Activated CD8-positive, alpha-beta memory T cell treated with anti-CD3 and anti-CD28 coated beads, Interleukin-2, amount 50 U/mL, for 4 hours (primary cell): ENCODE data around the gene MS4A4E.
"Not testable (repeated sequence)": the region's sequence is repeated elsewhere in the genome, so short reads cannot be mapped to it uniquely, and the experiment has no call there.

Experiments used
- DNase-seq: peaks from one replicate; pipeline ENCODE4 v3.0.0-alpha.2; 2020

Gene MS4A4E

GRCh38 chr11:60242740-60243239 is at the start of gene MS4A4E:
TSS of gene MS4A4E (minus strand) at chr11:60243137. CDS start at chr11:60230055, 13,082 bp downstream.
- DNase-seq = no peak

DNA sequence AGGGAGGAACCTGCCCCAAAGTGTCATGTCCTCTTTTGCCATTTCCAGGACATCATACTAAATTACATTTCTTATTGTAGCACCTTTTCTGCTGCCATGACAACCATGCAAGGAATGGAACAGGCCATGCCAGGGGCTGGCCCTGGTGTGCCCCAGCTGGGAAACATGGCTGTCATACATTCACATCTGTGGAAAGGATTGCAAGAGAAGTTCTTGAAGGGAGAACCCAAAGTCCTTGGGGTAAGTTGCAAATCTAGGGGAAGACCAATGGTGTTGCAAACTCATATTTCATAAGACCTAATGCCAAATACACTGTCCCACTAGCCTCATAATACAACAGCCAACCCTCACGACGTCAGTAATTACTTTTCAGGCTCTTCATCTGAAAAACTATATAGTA is 49.2 kb upstream of the MS4A4E start:
- DNase-seq = no peak

DNA sequence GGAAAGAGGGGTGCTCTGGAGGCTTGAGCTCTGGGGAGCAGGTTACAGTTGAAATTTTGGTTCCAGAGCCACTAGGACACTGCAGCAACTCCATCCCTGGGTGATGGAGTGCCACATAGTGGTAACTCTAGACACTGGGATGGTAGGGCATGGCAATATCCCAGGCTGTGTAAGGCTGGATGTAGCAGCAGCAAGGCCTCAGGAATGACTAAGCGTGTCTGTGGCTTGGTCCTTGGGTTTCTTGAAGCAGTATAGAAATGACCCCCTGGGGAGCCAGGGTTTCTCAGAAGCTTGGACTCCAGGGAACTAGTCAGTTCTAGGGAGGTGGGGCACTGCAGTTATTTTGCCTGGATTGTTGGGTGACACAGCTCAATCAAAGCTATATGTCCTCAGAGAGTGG is 45.6 kb upstream of the MS4A4E start:
- no peak for DNase-seq

DNA sequence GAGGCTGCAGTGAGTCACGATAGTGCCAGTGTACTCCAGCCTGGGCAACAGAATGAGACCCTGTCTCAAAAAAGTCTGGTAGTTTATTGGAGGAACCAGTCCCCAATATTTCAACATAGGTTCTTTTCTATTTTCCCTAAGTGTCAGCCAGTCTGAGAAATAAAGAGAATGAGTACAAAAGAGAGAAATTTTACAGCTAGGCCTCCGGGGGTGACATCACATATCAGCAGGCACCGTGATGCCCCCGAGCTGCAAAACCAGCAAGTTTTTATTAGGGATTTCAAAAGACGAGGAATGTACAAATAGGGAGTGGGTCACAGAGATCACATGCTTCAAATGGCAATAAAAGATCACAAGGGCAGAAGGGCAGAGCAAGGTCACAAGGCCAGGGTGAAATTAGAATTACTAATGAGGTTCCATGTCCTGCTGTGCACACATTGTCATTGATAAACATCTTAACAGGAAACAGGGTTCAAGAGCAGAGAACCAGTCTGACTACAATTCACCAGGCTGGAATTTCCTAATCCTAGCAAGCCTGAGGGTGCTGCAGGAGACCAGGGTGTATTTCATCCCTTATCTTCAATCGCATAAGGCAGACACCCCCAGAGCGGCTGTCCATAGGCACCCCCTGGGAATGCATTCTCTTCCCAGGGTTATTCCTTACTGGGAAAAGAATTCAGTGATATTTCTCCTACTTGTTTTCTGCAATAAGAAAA is 42.6 kb upstream of the MS4A4E start:
- not testable (repeated sequence) for DNase-seq

DNA sequence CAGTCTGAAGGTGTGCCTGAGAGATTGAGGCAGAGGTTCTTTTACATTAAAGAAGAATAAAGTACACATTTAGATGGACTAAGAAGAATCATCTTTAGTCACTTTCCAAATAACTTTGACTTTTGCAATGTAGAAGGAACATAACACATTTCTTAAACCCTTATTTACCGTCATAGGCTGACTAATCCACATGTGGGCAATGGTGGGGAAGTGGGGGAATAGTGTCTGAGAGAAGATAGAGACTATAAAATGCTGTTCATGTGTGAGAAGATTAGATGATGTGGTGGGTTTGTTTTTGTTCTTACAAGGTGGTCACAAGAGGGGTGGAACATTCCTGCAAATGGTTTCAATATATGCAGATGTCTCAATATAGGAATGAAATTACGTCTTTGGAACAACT is 39.3 kb upstream of the MS4A4E start:
- no peak for DNase-seq

- DNase-seq = no peak
Observed at GRCh38 chr11:60281485-60281884, 38.5 kb upstream of the MS4A4E start.

DNA sequence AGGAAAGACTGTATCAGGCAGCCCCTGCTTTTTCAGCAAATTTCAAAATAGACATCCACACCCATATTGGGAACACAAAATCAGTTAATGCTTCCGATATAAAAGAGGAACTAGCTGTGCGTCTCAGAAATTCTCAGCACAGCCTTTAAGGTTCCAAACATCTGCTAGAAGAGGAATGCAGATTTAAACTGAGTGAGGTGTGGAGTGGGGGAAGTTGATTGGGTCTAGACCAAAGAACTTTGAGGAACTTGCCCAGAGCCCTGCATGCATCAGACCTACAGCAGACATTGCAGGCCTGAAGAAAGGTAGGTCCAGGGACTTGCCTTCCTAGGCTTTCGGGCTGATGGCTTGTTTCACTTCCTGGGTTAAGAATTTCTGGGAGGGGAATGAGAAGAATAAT is 37.5 kb upstream of the MS4A4E start, which contains the start of gene MS4A4A:
MS4A4A (plus strand) TSS at position 255 of the 400 bp plus-strand sequence; CDS start at position 265, 10 bp downstream.
- no peak for DNase-seq

DNA sequence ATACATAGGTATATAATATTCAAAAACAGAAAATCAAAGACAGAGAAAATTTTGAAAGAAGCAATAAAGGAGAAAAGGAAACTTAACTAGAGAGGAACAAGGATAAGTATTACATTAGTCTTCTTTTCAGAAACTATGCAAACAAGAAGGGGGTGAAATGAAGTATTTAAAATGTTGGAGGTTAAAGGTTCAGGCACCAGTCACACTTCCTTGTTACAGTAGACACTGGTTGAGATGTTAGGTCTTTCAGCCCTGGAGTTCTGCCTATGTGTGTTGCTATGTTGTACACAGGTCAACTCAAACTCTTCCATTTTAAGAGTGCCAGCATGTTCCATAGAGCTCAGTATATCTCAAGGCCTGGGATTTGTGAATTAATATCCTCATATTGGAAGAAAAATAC is 31.5 kb upstream of the MS4A4E start:
- DNase-seq = no peak

DNA sequence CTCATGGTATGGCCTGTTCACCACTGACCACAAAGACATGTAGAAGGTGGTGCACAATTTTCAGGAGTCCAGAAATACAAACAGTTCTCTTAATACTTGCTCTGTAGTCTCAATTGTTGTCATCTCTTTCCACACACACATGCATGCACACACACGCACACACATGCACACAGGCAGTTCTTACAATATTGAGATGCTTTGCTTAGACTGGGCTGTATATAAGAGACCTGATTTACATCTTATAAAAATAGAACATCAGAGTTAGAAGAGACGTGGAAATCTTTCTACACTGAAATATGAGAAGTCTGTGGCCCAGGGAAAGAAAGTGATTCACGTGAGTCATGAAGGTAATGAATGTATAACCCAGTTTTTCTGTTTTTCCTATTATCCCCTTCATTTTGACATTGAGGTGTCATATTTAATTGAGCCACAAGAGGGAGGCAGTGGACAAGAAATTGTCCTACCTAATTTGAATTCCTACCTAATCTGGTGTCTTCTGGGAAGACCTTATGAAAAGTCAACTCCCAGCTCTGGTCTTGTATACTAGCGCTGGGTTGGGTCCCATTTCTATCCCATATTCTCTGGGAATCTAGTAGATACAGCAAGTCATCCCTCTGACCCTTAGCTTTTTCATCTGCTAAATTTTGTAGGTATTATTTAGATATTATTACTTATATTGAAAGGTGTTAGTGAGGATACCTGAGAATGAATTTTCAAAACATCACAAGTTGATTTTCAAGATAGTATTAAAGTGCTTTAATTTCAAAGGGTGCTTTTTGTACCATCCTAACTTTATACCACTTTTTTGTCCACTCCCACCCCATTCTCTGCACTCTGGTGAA is 22.7 kb upstream of the MS4A4E start:
- no peak for DNase-seq

- no peak for DNase-seq
Observed at GRCh38 chr11:60264644-60265043, 21.7 kb upstream of the MS4A4E start.

GRCh38 chr11:60263402-60263801 is 20.5 kb upstream of the MS4A4E start:
- DNase-seq = no peak

DNA sequence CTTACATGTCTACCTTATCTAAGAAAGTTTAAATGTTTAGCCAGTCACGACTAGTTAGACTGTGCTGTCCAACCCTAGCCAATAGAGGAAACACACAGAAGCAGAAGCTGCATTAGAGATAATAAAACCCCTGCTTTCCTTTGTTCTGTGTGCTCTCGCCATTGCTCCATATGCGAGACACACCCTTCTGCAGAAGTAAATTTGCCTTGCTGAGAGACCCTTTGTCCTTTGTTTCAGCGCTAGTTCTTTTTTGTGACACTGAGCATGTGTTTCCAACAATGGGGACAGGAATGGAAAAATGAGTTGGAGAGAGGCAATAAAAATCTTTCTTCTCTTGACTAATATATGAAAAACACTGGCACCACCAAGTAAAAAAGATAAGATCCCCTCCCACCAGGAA is 18.1 kb upstream of the MS4A4E start:
- DNase-seq = no peak

GRCh38 chr11:60257956-60258722 is 15.2 kb upstream of the MS4A4E start:
- DNase-seq = no peak

GRCh38 chr11:60252213-60253108 is 9.5 kb upstream of the MS4A4E start:
- no peak for DNase-seq

GRCh38 chr11:60251485-60252212 is 8.7 kb upstream of the MS4A4E start:
- DNase-seq = no peak

- DNase-seq = no peak
Observed at GRCh38 chr11:60241786-60242185, 1.2 kb downstream of the MS4A4E start.

DNA sequence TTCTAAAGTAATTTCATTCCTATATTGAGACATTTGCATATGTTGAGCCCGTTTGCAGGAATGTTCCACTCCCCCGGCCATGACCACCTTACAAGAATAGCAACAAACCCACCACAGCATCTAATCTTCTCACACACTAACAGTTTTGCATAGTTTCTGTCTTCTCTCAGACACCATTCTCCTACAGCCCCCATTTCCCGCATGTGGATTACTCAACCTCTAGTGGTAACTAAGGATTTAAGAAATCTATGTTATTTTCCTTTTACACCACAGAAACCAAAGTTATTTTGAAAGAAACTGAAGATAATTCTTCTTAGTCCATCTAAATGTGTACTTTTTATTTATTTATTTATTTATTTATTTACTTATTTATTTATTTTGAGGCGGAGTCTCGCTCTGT is 2.3 kb downstream of the MS4A4E start:
- DNase-seq = no peak

DNA sequence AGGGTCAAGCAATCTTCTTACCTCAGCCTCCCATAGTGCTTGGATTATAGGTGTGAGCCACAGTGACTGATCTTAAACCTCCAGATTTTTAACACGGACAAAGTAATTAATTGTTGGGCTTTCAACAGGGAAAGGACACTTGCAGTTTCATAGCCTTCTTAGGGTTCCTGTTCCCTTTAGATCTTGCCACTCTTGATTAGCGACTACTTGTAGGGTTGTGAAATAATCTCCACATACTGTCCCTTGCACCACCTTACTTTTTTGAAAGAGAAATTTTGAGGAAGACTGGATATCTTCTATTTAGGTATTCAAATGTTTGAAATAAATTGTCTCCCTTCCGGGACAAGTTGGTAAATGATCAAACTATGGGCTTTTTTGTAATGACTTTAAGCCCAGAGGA is 7.6 kb downstream of the MS4A4E start:
- no peak for DNase-seq

GRCh38 chr11:60230681-60231080 is 12.3 kb downstream of the MS4A4E start:
- DNase-seq = no peak

DNA sequence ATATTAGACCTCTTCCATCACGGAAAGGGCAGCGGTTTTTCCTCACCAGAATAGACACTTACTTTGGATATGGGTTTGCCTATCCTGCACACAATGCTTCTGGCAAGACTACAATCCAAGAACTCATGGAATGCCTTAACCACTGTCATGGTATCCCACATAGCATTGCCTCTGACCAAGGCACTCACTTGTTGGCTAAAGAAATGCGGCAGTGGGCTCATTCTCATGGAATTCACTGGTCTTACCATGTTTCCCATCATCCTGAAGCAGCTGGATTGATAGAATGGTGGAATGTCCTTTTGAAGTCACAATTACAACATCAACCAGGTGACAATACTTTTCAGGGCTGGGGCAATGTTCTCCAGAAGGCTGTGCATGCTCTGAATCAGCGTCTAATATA is 20.8 kb downstream of the MS4A4E start:
- no peak for DNase-seq

DNA sequence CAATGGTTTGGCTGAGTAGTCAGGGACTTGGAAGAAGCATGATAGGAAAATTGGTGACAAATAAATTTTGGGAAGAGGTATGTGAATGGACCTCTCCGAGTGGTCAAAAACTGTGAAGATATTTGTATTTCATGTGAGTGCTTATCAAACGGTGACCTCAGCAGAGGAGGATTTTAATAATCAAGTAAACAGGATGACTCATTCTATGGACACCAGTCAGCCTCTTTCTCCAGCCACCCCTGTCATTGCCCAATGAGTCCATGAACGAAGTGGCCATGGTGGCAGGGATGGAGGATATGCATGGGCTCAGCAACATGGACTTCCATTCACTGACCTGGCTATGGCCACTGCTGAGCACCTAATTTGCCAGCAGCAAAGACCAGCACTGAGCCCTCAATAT is 21.2 kb downstream of the MS4A4E start:
- DNase-seq = no peak
